K562 (cell line): ENCODE data around the gene ACAP3. TPM values are rescaled to one million over a fixed set of nuclear protein-coding genes. Genes with fewer than 3 reads are reported as not detected.

Experiments used
- ATAC-seq: fragments of 200-7000 bp; cut with Tn5 transposase; 3 replicates; pipeline ENCODE4 v1.9.1; 2020; ENCODE audit warnings: moderate library complexity
- BruUV-seq: library from RNA; stranded (reverse); fragments of 400-500 nt; replicated peaks from 2 replicates; lab custom pipeline; 2021; lab: Mats Ljungman, UMichigan
- CTCF ChIA-PET: fragments of 300-600 bp; formaldehyde crosslinking; extraction: SDS; loops from one replicate; lab custom pipeline; 2021; ENCODE audit warnings: low intra/inter-chr PET ratio; lab: Yijun Ruan, JAX
- POLR2A ChIA-PET: fragments of 300-600, 350-650 bp; sonication (Branson Sonifier 250); formaldehyde crosslinking; extraction: SDS; loops from one replicate; lab custom pipeline; 2021; ENCODE audit warnings: antibody characterized with exemption, inconsistent platforms; lab: Yijun Ruan, JAX
- DNase-seq, 4 experiments: peaks; one replicate each; pipeline versions ENCODE4 v3.0.0 to v3.0.0-alpha.2; 2011 to 2018; ENCODE audit warnings: low spot score in 3 of 4, mixed read lengths in 3 of 4; ENCODE audit errors: extremely low read depth in 1 of 4
- FAIRE-seq: peaks from 2 replicates; lab custom pipeline; 2011; peaks lifted over from hg19 to GRCh38; lab: Jason Lieb, UNC
- H2AFZ ChIP-seq: 2 replicates; pipeline ENCODE4 v1.6.0; 2011; ENCODE audit warnings: low read depth, low read length, control low read depth, inconsistent platforms
- H3K27ac ChIP-seq: fragments of 200-600 bp; 3 replicates; pipeline ENCODE4 v1.8.0; 2011; ENCODE audit warnings: low read depth, mild to moderate bottlenecking, control low read depth, inconsistent platforms, low read length, moderate library complexity, mixed read lengths; ENCODE audit errors: extremely low read depth
- H3K27me3 ChIP-seq, 2 experiments: fragments of 300-600 bp in 1 of 2; 2 replicates in 1 of 2; 3 replicates in 1 of 2; pipeline versions ENCODE4 v1.6.0 to v1.8.0; 2011; ENCODE audit warnings: inconsistent platforms in 2 of 2, low read length in 2 of 2, mild to moderate bottlenecking in 1 of 2, mixed read lengths in 1 of 2, moderate library complexity in 1 of 2; ENCODE audit not compliant: control insufficient read depth in 2 of 2, insufficient read depth in 2 of 2
- H3K36me3 ChIP-seq: fragments of 300-600 bp; 3 replicates; pipeline ENCODE4 v1.8.0; 2011; ENCODE audit warnings: mild to moderate bottlenecking, low read length, inconsistent platforms; ENCODE audit not compliant: control insufficient read depth, insufficient read depth
- H3K4me1 ChIP-seq, 2 experiments: fragments of 200-600 bp in 1 of 2; replicated peaks in 1 of 2; 2 replicates in 1 of 2; 3 replicates in 1 of 2; pipeline versions ENCODE4 v1.5.1 to v1.8.0; 2011; ENCODE audit warnings: inconsistent platforms in 2 of 2, low read length in 2 of 2, mild to moderate bottlenecking in 1 of 2, mixed read lengths in 1 of 2, moderate library complexity in 1 of 2; ENCODE audit not compliant: control insufficient read depth in 2 of 2, insufficient read depth in 2 of 2
- H3K4me2 ChIP-seq: 2 replicates; pipeline ENCODE4 v1.6.1; 2011; ENCODE audit warnings: low read length, control low read depth, inconsistent platforms, mixed read lengths; ENCODE audit not compliant: insufficient read depth
- H3K4me3 ChIP-seq: fragments of 200-600 bp; sonication (generic), shearing (Covaris generic); 2 replicates; pipeline ENCODE4 v1.5.1; 2016; ENCODE audit warnings: control low read depth, inconsistent platforms
- H3K79me2 ChIP-seq: fragments of 200-600 bp; 3 replicates; pipeline ENCODE4 v1.8.0; 2011; ENCODE audit warnings: low read length, inconsistent platforms; ENCODE audit not compliant: control insufficient read depth, insufficient read depth
- H3K9ac ChIP-seq, 2 experiments: 2 replicates each; pipeline versions ENCODE4 v1.6.0 to v1.6.1; 2011; ENCODE audit warnings: low read depth in 2 of 2, low read length in 2 of 2, control low read depth in 1 of 2, inconsistent platforms in 1 of 2, mild to moderate bottlenecking in 1 of 2, mixed read lengths in 1 of 2; ENCODE audit not compliant: insufficient read depth in 1 of 2
- H3K9me1 ChIP-seq: one replicate; pipeline ENCODE4 v1.6.0; 2011; ENCODE audit warnings: inconsistent platforms, mild to moderate bottlenecking, low read length, moderate library complexity; ENCODE audit not compliant: control insufficient read depth, insufficient read depth
- H3K9me3 ChIP-seq: replicated peaks from 2 replicates; pipeline ENCODE4 v1.5.1; 2011; ENCODE audit warnings: low read depth, low read length, inconsistent platforms; ENCODE audit not compliant: control insufficient read depth, insufficient read depth
- H4K20me1 ChIP-seq: replicated peaks from 2 replicates; pipeline ENCODE4 v1.6.1; 2011; ENCODE audit warnings: low read length, inconsistent platforms, mixed read lengths; ENCODE audit not compliant: control insufficient read depth, insufficient read depth
- CHD4 ChIP-seq: fragments of 200-600 bp; sonication (generic); IDR thresholded peaks from 3 replicates; pipeline ENCODE4 v1.6.1; 2012; ENCODE audit warnings: low read depth, mild to moderate bottlenecking, mixed read lengths, low read length, inconsistent platforms; ENCODE audit not compliant: insufficient read depth, insufficient replicate concordance, poor library complexity, severe bottlenecking
- GTF2B ChIP-seq: IDR thresholded peaks from 2 replicates; pipeline ENCODE4 v1.6.1; 2011; ENCODE audit not compliant: insufficient read length; ENCODE audit errors: extremely low read depth
- RREB1 ChIP-seq: fragments of 250-450 bp; sonication (Bioruptor Pico); IDR thresholded peaks from 2 replicates; pipeline ENCODE4 v1.4.0; 2020
- TCFL5 ChIP-seq: fragments of 250-450 bp; sonication (Bioruptor Pico); conservative IDR thresholded peaks from 2 replicates; pipeline ENCODE4 v1.6.1; 2021; ENCODE audit warnings: mild to moderate bottlenecking, moderate library complexity, matching md5 sums
- ZNF785 ChIP-seq: fragments of 250-450 bp; sonication (Bioruptor Pico); IDR thresholded peaks from 2 replicates; pipeline ENCODE4 v1.4.0; 2020; ENCODE audit warnings: mild to moderate bottlenecking
- WGBS: fragments of 100-300 bp; shearing (Covaris generic); methylation state at CpG from one replicate; pipeline ENCODE4 v1.1.6; 2016; ENCODE audit warnings: low coverage, mixed read lengths; ENCODE audit not compliant: insufficient coverage; ENCODE audit errors: missing lambda C conversion rate; 5-methylcytosine and 5-hydroxymethylcytosine counted together
- in situ Hi-C: fragments of 300-500 bp; cut with MboI; formaldehyde crosslinking; loops from 4 replicates; pipeline ENCODE4 v1.15.0; 2018; ENCODE audit warnings: inconsistent platforms, mixed read lengths
- intact Hi-C: fragments of 100-400 bp; cut with micrococcal nuclease; formaldehyde crosslinking; loops from 2 replicates; pipeline ENCODE4 v1.14.2; 2022
- polyA plus RNA-seq, 8 experiments: library from polyadenylated mRNA; depleted of rRNA in 4 of 8; stranded (reverse) in 5 of 8; unstranded in 3 of 8; fragments of >200 nt; fragmentation: Nextera tagmentation in 2 of 8; fragmentation: Illumina TruSeq in 1 of 8; extraction: Ambion mirVana in 2 of 8; extraction: Trizol in 1 of 8; gene quantifications; 2 replicates each; pipeline versions ENCODE4 v1.2.1 to v1.2.3, GENCODE V29; 2011 to 2014; ENCODE audit warnings: inconsistent platforms in 1 of 8, missing spikeins in 1 of 8
- total RNA-seq, 7 experiments: library from RNA; depleted of rRNA in 6 of 7; stranded (reverse); fragments of >200 nt in 6 of 7; fragmentation: Illumina TruSeq in 2 of 7; extraction: Trizol in 2 of 7; gene quantifications; 2 replicates each; pipeline versions ENCODE4 v1.2.1 to v1.2.3, GENCODE V29; 2011 to 2021; ENCODE audit warnings: low replicate concordance in 1 of 7

The ACAP3 gene
- total and polyA plus RNA-seq, 9 of the 15 experiments (the other 6 are each of a cell fraction or from before 2014, with no cell fraction given): 0.01 to 49.0 (median 12.0) TPM

- Histone ChIP-seq H3K9ac (no peak overlapping the region; a peak in 1 of 4 replicates), H2AFZ (no peak overlapping the region), H3K4me2 (no peak overlapping the region), H3K4me1 (peaks cover 0 to 39% of the 10 kb centered on the region in 2 experiments; a peak in 2 of 5 replicates), H3K27me3 (no peaks in the 10 kb centered on the region), H3K27ac (no peak overlapping the region), H3K36me3 (peaks cover 94% of the 10 kb centered on the region), H3K79me2 (peaks cover 12% of the 10 kb centered on the region), H3K4me3 (no peak overlapping the region), H3K9me1 (peaks cover 7% of the 10 kb centered on the region), H4K20me1 (peaks cover 8% of the 10 kb centered on the region; the same call in 1 of the 2 replicates), H3K9me3 (no peaks in the 10 kb centered on the region)
- no peak for ATAC-seq
- intact Hi-C loops: no loop called here
- BruUV-seq: no TSS peak
- ChIA-PET CTCF (no interaction called here), POLR2A (no interaction called here)
- no peak for TF ChIP-seq CHD4
- no peak for TF ChIP-seq GTF2B
- no peak for TF ChIP-seq TCFL5 (CRISPR knock-in tag)
- TF ChIP-seq RREB1 (CRISPR knock-in tag): no peak
- TF ChIP-seq ZNF785: no peak
- no peak for FAIRE-seq
- in situ Hi-C loops: no loop called here
- WGBS: 97% methylated on average over 12 of the region's 18 CpGs
- DNase-seq: no peak
Measured at GRCh38 chr1:1259540-1259939, 48.2 kb downstream of the ACAP3 start.
